Kidney (tissue), 14 donors: ENCODE data around the gene HLA-DMB. TPM values are rescaled to one million over a fixed set of nuclear protein-coding genes. Genes with fewer than 3 reads are reported as not detected.

Experiments
- DNase-seq, 5 donors: peaks; one replicate each; pipeline ENCODE4 v3.0.0-alpha.2; 2013 to 2020
- FAIRE-seq: peaks from 2 replicates; lab custom pipeline; 2012; peaks lifted over from hg19 to GRCh38; lab: Jason Lieb, UNC
- H3K27ac ChIP-seq, 2 donors: one replicate each; pipeline ENCODE4 v1.7.0; 2013; ENCODE audit warnings: low read depth in 2 of 2, low read length in 2 of 2, inconsistent platforms in 1 of 2
- H3K27me3 ChIP-seq: one replicate; pipeline ENCODE4 v1.7.1; 2013; ENCODE audit warnings: low read length, inconsistent platforms; ENCODE audit not compliant: control insufficient read depth, insufficient read depth
- H3K36me3 ChIP-seq, 3 donors: one replicate each; pipeline versions ENCODE4 v1.7.0 to v1.7.1; 2013; ENCODE audit warnings: low read length in 3 of 3, control low read depth in 1 of 3, inconsistent platforms in 1 of 3; ENCODE audit not compliant: insufficient read depth in 3 of 3, control insufficient read depth in 2 of 3
- H3K4me1 ChIP-seq, 3 donors: one replicate each; pipeline versions ENCODE4 v1.7.0 to v1.7.1; 2013; ENCODE audit warnings: low read length in 3 of 3, inconsistent platforms in 1 of 3, low read depth in 1 of 3; ENCODE audit not compliant: control insufficient read depth in 2 of 3, insufficient read depth in 2 of 3
- H3K4me3 ChIP-seq, 3 donors: one replicate each; pipeline versions ENCODE4 v1.7.0 to v1.8.1; 2013; ENCODE audit warnings: low read length in 3 of 3, control low read depth in 1 of 3, inconsistent platforms in 1 of 3
- H3K9ac ChIP-seq, 3 donors: one replicate each; pipeline versions ENCODE4 v1.7.0 to v1.7.1; 2013; ENCODE audit warnings: low read length in 3 of 3, control low read depth in 1 of 3, inconsistent platforms in 1 of 3
- H3K9me3 ChIP-seq, 3 donors: one replicate each; pipeline versions ENCODE4 v1.7.0 to v1.7.1; 2013; ENCODE audit warnings: low read length in 3 of 3, control low read depth in 1 of 3, inconsistent platforms in 1 of 3; ENCODE audit not compliant: control insufficient read depth in 2 of 3, insufficient read depth in 1 of 3
- CTCF ChIP-seq: IDR thresholded peaks from 3 replicates; pipeline ENCODE4 v1.5.1; 2012; ENCODE audit warnings: mild to moderate bottlenecking, moderate library complexity, borderline replicate concordance; ENCODE audit not compliant: insufficient read depth; ENCODE audit errors: extremely low read depth
- intact Hi-C: fragments of 100-400 bp; cut with DNase I; formaldehyde crosslinking; loops from one replicate; pipeline ENCODE4 v1.11.1; 2022
- polyA plus RNA-seq: library from polyadenylated mRNA; stranded (reverse); fragments of 350-450 nt; fragmentation: Illumina TruSeq; extraction: RNeasy Lipid Tissue Mini Kit (QIAGEN cat#74804); gene quantifications from one replicate; pipeline ENCODE4 v1.2.3, GENCODE V29; 2014; ENCODE audit warnings: low read depth, low replicate concordance; ENCODE audit not compliant: insufficient read depth
- total RNA-seq: library from RNA; stranded (reverse); fragmentation: NEBNext Ultra II Directional; extraction: Animal tissue kit (Norgen Biotek cat#: 25700); gene quantifications from one replicate; pipeline ENCODE4 v1.2.1, GENCODE V29; 2021
- donor health status: control.
- donor health status: control.
- donor health status: control.
- donor health status: control.
- donor health status: control.
- donor health status: DM: yes; HTN: yes; CAD: no.
- donor health status: Normal renal cell carcinoma (clear cell type).

The HLA-DMB gene
- total and polyA plus RNA-seq, 2 donors from 2014 or later, result 45.5 to 78.0 TPM

- no peaks in the 10 kb centered on the region for H3K9me3 ChIP-seq
- no peaks in the 10 kb centered on the region for H3K27me3 ChIP-seq
- H3K27ac ChIP-seq, result no peak overlapping the region
- no peak for TF ChIP-seq CTCF
- no peak overlapping the region for H3K9ac ChIP-seq
- no peaks in the 10 kb centered on the region for H3K36me3 ChIP-seq
- FAIRE-seq (no peak), DNase-seq (no peak)
- H3K4me1 ChIP-seq, result peaks cover 0 to 7% (median 4%) of the 10 kb centered on the region in 3 donors
- intact Hi-C loops, result no loop called here
- no peak overlapping the region for H3K4me3 ChIP-seq
These were observed 15.3 kb upstream of the HLA-DMB start for GRCh38 chr6:32956176-32956575.

GRCh38 chr6:32954986-32955802, 14.4 kb upstream of the HLA-DMB start:
- DNase-seq (peak in 2 of 5 donors; percentile 74 to 81), FAIRE-seq (no peak)
- TF ChIP-seq CTCF, result peak; percentile 34
- Histone ChIP-seq H3K9ac (no peak overlapping the region), H3K4me3 (no peak overlapping the region), H3K36me3 (no peaks in the 10 kb centered on the region), H3K4me1 (peaks cover 0 to 7% (median 4%) of the 10 kb centered on the region in 3 donors), H3K27ac (no peak overlapping the region), H3K27me3 (no peaks in the 10 kb centered on the region), H3K9me3 (no peaks in the 10 kb centered on the region)
- intact Hi-C loops, result no loop called here

GRCh38 chr6:32954267-32954666, 13.4 kb upstream of the HLA-DMB start:
- intact Hi-C loops, result no loop called here
- DNase-seq, result peak in 3 of 5 donors; percentile 38 to 81 (median 72)
- Histone ChIP-seq H3K9me3 (no peaks in the 10 kb centered on the region), H3K9ac (no peak overlapping the region), H3K27ac (no peak overlapping the region), H3K4me3 (no peak overlapping the region), H3K27me3 (no peaks in the 10 kb centered on the region), H3K36me3 (no peaks in the 10 kb centered on the region), H3K4me1 (peaks cover 0 to 7% (median 4%) of the 10 kb centered on the region in 3 donors)
- no peak for FAIRE-seq
- TF ChIP-seq CTCF, result no peak
